ENCODE measurements around the gene ARL8B. TPM values are rescaled to one million over a fixed set of nuclear protein-coding genes. Genes with fewer than 3 reads are reported as not detected.
A peak's percentile ranks its signal among the peaks of the same experiment; 100 is the strongest.

Gene ARL8B
- total and polyA plus RNA-seq, 9 of the 15 experiments (the other 6 are each of a cell fraction or from before 2014, with no cell fraction given) = 28.5 to 99.4 (median 77.2) TPM

- no peak for TF ChIP-seq STAT6 (CRISPR knock-in tag; IDR thresholded peaks at IDR 0.05)
- peak in 1 of 2 experiments; percentile 65; a peak in 2 of 4 replicates for TF ChIP-seq TRIM24 (IDR thresholded peaks at IDR 0.05)
- peak; percentile 77 for TF ChIP-seq ZNF263 (CRISPR knock-in tag; IDR thresholded peaks at IDR 0.05; ENCODE audit: borderline replicate concordance)
- 0 out of 4 replicates have a peak, but pooled peaks of 1 of the 2 experiments have one; percentile 28 for TF ChIP-seq ZMIZ1 (IDR thresholded peaks at IDR 0.05; ENCODE audit: low read depth in 2 of 2, low read length in 2 of 2)
- TF ChIP-seq MECOM (CRISPR knock-in tag; IDR thresholded peaks at IDR 0.05) = no peak
- TF ChIP-seq NFXL1 (CRISPR knock-in tag; IDR thresholded peaks at IDR 0.05) = no peak
- 0 out of 2 replicates have a peak, but pooled peaks have one; percentile 34 for TF ChIP-seq PHF21A (IDR thresholded peaks at IDR 0.05; ENCODE audit: borderline replicate concordance, low read depth)
- peak; percentile 72 for TF ChIP-seq E2F8 (IDR thresholded peaks at IDR 0.05; ENCODE audit: low read depth, partially characterized antibody)
- TF ChIP-seq BRD4 (IDR thresholded peaks at IDR 0.05) = peak; percentile 77; the same call in 1 of the 2 replicates
- no peak for TF ChIP-seq ZNF174 (CRISPR knock-in tag; IDR thresholded peaks at IDR 0.05)
- TF ChIP-seq SIX5 (IDR thresholded peaks at IDR 0.05; ENCODE audit: borderline replicate concordance in 1 of 2, insufficient read depth in 1 of 2, low read depth in 1 of 2, low read length in 2 of 2) = peak in 1 of 2 experiments; percentile 31; a peak in 2 of 4 replicates
- no peak for TF ChIP-seq NR0B1 (IDR thresholded peaks at IDR 0.05; ENCODE audit: partially characterized antibody)
- TF ChIP-seq MITF (IDR thresholded peaks at IDR 0.05) = peak; percentile 99
- TF ChIP-seq NR2C2 (CRISPR knock-in tag; IDR thresholded peaks at IDR 0.05) = peak; percentile 77; the same call in 1 of the 2 replicates
- peak; percentile 65 for TF ChIP-seq NR2C2 (tag; IDR thresholded peaks at IDR 0.05)
Observed at GRCh38 chr3:5122030-5122740, at the start of gene ARL8B (continued).

Data from K562 (cell line).